ENCODE measurements around the gene TBC1D3G.
"Not testable (repeated sequence)": the region's sequence is repeated elsewhere in the genome, so short reads cannot be mapped to it uniquely, and the experiment has no call there.

The TBC1D3G gene

GRCh38 chr17:36323584-36323983, at the start of gene TBC1D3G:
TSS of gene TBC1D3G (plus strand) at chr17:36323884. CDS start at chr17:36325412, 1,528 bp downstream.
- DNase-seq (ENCODE audit: low read depth), result not testable (repeated sequence)

DNA sequence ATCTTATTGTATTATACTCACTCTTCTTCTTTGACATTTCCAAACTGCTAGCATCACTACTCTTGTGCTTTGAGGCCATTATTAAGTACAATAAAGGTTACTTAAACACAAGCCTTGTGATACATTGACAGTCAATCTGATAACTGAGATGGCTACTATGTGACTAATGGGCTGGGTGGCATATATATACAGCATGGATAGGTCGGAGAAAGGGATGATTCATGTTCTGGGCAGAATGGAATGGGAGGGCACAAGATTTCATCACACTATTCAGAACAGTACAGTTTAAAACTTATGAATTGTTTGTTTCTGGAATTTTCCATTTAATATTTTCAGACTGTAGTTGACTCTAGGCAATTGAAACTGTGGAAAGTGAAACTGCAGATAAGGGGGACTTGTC, 40.4 kb upstream of the TBC1D3G start:
- DNase-seq (ENCODE audit: low read depth), result not testable (repeated sequence)

DNA sequence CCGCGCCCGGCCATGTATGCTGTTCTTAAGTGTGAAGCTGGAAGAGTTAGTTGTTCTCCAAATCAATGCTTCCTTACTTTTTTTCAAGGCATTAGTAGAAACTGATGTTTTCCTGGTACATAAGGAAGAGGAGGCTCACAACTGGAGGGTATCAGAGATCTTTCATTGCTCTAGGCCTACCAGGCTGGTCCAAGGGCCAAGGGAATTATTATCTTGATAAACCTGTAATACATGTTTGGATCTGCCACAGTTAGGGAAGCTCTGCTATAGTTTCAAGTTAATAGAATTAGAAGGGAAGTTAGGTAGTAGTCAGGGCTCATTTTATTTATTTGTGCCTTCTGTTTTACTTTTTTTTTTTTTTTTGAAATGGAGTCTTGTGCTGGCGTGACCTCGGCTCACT, 39.5 kb upstream of the TBC1D3G start:
- DNase-seq (ENCODE audit: low read depth), result not testable (repeated sequence)

DNA sequence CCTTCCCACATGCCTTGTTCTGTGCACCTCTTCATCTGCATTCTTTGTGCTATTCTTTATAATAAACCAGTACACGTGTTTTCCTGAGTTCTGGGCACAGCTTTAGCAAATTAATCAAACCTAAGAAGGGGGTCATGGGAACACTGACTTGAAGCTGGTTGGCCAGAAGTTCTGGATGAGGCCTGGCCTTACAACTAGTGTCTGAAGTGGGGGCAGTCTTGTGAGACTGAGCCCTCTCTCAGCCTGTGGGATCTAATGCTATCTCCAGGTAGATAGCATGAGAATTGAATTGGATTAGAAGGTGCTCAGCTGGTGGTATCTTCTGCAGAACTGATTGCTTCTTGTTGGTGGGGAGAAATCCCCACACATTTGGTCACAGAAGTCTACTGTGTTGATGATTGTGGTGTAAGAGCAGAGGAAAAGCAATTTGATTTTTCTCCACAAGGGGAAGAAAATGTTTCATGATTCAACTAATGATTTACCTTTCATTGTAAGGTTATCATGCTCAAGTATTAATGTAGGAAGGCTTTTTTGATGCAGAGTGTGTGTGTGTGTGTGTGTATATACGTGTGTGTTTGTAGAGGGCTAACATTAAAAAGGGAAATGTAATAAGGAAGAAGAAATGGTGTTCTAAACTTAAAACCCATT, 33.6 kb upstream of the TBC1D3G start:
- not testable (repeated sequence) for DNase-seq (ENCODE audit: low read depth)

GRCh38 chr17:36295161-36295560, 28.5 kb upstream of the TBC1D3G start:
- not testable (repeated sequence) for DNase-seq (ENCODE audit: low read depth)

GRCh38 chr17:36315736-36316135, 7.9 kb upstream of the TBC1D3G start:
- not testable (repeated sequence) for DNase-seq (ENCODE audit: low read depth)

DNA sequence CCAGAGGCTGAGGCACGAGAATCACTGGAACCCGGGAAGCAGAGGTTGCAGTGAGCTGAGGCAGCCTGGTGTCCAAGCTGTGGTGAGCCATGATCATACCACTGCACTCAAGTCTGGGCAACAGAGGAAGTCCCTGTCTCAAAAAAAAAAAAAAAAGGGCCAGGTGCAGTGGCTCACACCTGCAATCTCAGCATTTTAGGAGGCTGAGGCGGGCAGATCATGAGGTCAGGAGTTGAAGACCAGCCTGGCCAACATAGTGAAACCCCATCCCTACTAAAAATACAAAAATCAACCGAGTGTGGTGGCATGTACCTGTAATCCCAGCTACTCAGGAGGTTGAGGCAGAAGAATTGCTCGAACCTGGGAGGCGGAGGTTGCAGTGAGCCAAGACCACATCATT, 38.8 kb downstream of the TBC1D3G start:
- DNase-seq (ENCODE audit: low read depth), result not testable (repeated sequence)

- not testable (repeated sequence) for DNase-seq (ENCODE audit: low read depth)
Measured at GRCh38 chr17:36375938-36376337, 52.3 kb downstream of the TBC1D3G start.

Data from amniotic epithelial cell (primary cell).